GM12865 (cell line): ENCODE data around the gene UTP3.
"Not testable (repeated sequence)": the region's sequence is repeated elsewhere in the genome, so short reads cannot be mapped to it uniquely, and the experiment has no call there.

Experiments
- DNase-seq: peaks from one replicate; pipeline ENCODE4 v3.0.0; 2010; ENCODE audit warnings: low read depth
- H3K4me3 ChIP-seq: 2 replicates; pipeline ENCODE4 v1.5.1; 2011; ENCODE audit warnings: mild to moderate bottlenecking, low read depth, low read length, control low read depth
- TF ChIP-seq, protein P1 (sequence below): IDR thresholded peaks from 2 replicates; pipeline ENCODE4 v1.5.1; 2011; ENCODE audit warnings: low read length, control low read depth, low read depth, inconsistent platforms; ENCODE audit not compliant: insufficient read depth; ENCODE audit errors: missing control alignments

The UTP3 gene

DNA sequence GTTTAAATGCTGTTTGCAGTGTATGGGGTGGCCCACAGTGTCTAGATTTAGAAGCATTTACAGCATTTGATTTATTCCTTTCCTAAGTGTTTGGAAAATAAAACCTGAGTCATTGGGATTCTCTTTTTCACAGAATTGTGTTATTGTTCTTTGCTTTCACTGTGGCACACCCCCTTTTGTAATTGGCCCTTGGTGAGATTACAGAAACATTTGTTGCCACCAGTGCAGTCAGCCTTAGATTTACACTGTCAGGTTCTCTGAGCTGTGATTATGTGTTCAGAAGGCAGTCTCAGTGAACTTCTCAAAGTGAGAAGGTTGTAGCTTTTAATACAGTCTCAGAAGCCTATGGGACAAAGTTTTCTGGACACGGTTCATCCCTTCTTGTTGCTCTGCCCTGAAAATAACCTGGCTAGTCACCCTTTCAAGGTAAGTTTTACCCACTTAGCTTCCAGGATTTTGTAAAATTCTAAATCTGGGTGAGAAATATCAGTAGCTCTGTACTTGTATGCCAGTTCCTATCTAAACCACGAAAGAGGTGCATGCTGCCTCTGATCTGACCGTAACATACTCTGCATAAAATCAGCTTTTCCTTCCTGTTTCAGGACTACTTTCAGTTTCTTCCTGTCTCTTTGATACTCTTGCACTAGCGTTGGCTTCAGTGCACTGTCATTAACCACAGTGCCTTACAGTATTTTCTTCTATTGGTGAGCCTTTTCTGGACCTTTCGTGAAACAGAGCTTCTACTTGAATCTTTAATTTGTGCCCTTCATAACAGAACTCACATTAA lies 46.0 kb downstream of the UTP3 start:
- TF ChIP-seq, protein P1, sequence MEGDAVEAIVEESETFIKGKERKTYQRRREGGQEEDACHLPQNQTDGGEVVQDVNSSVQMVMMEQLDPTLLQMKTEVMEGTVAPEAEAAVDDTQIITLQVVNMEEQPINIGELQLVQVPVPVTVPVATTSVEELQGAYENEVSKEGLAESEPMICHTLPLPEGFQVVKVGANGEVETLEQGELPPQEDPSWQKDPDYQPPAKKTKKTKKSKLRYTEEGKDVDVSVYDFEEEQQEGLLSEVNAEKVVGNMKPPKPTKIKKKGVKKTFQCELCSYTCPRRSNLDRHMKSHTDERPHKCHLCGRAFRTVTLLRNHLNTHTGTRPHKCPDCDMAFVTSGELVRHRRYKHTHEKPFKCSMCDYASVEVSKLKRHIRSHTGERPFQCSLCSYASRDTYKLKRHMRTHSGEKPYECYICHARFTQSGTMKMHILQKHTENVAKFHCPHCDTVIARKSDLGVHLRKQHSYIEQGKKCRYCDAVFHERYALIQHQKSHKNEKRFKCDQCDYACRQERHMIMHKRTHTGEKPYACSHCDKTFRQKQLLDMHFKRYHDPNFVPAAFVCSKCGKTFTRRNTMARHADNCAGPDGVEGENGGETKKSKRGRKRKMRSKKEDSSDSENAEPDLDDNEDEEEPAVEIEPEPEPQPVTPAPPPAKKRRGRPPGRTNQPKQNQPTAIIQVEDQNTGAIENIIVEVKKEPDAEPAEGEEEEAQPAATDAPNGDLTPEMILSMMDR: no peak
- peak; percentile 85 for DNase-seq
- peak overlapping the region; percentile 11 for H3K4me3 ChIP-seq

DNA sequence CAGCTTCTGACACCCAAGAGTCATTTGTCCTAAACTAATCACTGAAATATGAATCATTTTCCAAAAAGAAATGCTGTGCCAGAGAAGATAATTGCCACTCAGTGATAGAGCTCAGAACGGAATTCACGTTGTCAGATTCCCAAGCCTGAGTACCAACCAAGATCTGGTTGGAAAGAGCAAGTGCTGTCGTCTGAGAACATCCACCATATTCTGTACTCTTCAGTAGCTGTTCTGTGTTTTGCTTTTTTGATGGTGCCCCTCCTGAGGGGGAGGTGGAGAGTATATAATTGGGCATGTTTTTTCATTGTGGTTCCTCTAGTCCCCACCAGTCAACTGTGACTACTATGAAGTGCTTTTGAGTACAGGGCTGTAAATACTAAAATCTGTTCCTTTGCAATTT lies 46.6 kb downstream of the UTP3 start:
- DNase-seq: no peak
- TF ChIP-seq, protein P1: no peak
- peak overlapping the region; percentile 11; the same call in 1 of the 2 replicates for H3K4me3 ChIP-seq

DNA sequence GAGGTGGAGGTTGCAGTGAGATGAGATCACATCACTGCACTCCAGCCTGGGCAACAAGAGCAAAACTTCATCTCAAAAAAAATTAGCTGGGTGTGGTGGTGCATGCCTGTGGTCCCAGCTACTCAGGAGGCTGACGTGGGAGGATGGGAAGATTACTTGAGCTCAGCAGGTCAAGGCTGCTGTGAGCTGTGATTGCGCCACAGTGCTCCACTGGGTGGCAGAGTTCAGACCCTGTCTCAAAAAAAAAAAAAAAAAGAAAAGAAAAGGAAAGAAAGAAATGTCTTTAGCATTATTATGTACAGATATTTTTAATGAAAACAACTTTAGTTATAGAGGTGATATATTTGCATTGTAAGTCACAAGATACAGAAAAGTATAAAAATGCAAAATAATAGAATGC lies 47.6 kb downstream of the UTP3 start:
- not testable (repeated sequence) for H3K4me3 ChIP-seq
- TF ChIP-seq, protein P1: peak; percentile 48
- peak; percentile 67 for DNase-seq

DNA sequence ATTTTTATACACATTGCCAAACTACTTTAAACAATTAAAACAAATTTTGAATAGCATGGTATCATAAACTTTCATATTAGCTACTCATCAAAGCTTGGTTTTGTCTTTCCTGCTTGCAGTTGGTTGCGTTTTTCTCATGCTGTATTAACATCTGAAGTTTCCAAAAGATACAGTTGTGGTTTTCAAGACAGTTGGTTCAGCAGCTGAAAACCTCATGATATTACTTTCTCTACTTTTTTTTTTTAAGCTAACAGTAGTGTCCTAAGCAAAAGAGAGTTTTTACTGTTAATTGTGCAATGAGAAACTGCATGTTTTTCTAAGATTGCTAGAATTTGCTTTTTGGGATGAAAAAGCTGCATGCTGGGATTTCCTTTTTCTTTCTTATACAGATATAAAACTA lies 48.7 kb downstream of the UTP3 start:
- TF ChIP-seq, protein P1: no peak
- no peak overlapping the region for H3K4me3 ChIP-seq
- peak; percentile 34 for DNase-seq

DNA sequence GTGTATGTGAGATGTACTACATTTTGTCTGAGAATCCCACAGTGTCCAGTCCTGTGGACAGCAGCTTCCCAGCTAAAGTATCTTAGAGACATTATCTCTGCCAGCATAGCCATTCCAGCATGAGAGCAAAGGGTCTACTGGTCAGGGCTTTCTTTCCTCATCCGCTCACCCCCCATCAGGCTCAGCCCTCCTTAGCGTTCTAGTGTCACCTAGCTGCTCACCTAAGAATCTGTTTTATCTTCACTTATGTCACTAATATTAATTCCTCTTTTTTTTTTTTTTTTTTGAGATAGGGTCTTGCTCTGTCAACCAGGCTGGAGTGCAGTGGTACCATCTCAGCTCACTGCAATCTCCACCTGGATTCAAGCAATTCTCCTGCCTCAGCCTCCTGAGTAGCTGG lies 49.1 kb downstream of the UTP3 start:
- H3K4me3 ChIP-seq: no peak overlapping the region
- DNase-seq: no peak
- TF ChIP-seq, protein P1: no peak

DNA sequence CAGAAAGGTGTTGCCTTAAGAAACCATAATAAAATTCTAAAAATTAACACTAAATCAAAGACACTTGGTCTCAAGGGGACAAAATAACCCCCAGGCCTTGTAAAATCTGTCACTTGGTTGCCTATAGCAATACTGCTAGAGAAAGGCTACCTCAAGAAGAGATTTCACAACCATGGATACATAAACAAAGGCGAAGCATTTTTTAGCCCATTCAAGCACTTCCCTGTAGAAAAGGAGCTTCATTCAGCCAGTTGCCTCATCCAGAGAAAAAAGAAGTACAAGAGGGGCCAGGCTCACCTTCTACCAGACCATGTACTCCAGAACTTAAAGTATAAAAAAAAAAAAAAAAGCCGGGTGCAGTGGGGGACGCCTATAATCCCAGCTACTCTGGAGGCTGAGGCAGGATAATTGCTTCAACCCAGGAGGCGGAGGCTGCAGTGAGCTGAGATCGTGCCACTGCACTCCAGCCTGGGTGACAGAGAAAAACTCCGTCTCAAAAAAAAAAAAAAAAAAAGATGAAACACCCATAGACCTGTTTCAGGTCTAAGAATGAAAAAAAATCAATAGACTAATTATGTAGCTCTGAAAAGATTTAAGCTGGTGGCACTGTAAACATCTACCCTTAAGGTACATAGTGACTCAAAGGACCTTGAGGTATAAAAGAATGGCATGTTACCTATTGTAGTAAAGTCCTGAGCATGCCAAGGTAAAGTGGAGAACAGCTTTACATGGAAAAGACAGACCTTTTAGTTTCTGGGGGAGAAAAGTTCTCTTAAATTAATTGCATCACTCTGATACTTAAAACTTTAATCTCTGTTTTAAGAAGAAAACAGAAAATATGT lies 51.4 kb downstream of the UTP3 start:
- TF ChIP-seq, protein P1: no peak
- no peak for DNase-seq
- H3K4me3 ChIP-seq: no peak overlapping the region
